ENCODE measurements around the gene RER1.

The RER1 gene

DNA sequence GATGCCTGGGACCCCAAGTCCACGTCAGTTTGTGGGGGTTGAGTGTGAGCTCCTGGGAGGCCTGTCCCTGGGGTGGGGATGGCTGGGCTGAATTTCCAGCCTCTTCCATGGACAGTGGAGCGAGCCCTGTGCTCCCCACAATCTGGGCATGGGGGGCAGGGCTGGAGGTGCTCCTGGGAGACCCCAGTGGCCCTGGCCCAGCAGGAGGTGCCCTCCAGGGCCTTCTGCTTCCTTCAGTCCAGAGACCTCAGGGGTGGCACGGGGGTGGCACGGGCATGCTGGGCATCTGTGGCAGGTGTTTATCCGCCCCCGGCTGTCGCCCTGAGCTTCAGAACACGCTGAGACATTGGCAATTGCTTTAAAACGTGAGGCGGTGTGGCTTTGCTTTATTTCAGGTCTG is 41.1 kb upstream of the RER1 start:
- CTCF ChIA-PET, result no interaction called here
- POLR2A ChIA-PET, result no interaction called here
- TF ChIP-seq, protein P1, sequence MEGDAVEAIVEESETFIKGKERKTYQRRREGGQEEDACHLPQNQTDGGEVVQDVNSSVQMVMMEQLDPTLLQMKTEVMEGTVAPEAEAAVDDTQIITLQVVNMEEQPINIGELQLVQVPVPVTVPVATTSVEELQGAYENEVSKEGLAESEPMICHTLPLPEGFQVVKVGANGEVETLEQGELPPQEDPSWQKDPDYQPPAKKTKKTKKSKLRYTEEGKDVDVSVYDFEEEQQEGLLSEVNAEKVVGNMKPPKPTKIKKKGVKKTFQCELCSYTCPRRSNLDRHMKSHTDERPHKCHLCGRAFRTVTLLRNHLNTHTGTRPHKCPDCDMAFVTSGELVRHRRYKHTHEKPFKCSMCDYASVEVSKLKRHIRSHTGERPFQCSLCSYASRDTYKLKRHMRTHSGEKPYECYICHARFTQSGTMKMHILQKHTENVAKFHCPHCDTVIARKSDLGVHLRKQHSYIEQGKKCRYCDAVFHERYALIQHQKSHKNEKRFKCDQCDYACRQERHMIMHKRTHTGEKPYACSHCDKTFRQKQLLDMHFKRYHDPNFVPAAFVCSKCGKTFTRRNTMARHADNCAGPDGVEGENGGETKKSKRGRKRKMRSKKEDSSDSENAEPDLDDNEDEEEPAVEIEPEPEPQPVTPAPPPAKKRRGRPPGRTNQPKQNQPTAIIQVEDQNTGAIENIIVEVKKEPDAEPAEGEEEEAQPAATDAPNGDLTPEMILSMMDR (IDR thresholded peaks at IDR 0.05; ENCODE audit: control extremely low read depth, extremely low read depth, low read depth, missing control alignments), result no peak

DNA sequence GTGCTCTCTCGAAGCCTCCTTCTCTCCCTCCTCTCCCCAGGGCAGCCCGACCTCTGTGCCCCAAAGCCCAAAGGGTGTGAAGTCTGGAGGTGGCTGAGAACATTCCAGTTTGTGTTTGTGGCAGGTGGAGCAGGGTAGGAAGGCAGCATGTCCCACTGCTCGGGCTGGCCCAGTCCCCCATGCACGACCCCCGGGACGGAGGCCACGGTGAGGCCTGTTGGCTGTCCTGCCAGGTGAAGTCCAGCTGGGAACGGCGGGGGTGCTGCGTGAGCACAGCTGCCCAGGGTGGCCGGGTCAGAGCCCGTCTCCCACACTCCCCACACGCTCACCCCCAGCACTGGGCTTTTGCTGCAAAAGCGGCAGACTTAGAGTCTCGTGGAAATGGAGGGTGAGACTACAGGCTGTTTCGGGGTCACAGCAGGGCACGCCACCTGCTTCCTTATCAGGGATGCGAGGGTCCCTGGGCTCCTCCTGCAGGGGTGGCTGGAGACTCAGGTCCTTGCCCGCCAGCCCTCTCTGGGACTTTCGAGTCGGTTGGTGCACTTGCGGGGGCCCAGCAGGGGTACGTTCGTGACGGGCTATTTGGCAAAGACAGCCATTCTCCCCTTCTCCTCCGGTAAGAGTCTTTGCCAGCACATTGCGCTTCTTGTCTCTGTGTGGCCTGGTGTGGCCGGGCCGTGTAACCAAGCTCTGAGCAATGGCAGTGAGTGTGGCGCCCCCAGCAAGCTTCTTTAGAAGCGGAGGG is 40.6 kb upstream of the RER1 start:
- no peak for DNase-seq (ENCODE audit: extremely low spot score)
- POLR2A ChIA-PET, result no interaction called here
- TF ChIP-seq, protein P1 (IDR thresholded peaks at IDR 0.05; ENCODE audit: control extremely low read depth, extremely low read depth, low read depth, missing control alignments), result no peak

More for the DNA sequence above, 41.1 kb upstream of the RER1 start:
- DNase-seq (ENCODE audit: extremely low spot score), result no peak

DNA sequence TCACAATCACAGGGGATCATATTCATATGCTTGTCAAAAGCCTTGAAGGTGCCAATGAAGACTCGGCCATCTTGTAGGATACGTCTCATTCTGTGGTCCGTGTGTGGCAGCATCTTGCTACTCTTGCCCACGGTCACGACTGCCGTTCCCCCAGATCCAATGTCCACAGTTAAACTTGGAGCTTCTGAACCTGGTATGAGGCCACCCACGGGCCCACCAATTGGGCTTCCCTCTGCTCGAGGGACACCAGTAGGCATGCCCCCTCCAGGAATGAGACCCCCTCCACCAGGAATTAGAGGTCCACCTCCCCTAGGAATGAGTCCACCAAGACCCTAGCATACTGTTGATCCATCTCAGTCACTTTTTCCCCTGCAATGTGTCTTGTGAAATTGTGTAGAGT is 39.9 kb upstream of the RER1 start:
- CTCF ChIA-PET, result no interaction called here
- TF ChIP-seq, protein P1 (IDR thresholded peaks at IDR 0.05; ENCODE audit: control extremely low read depth, extremely low read depth, low read depth, missing control alignments), result no peak
- DNase-seq (ENCODE audit: extremely low spot score), result no peak
- POLR2A ChIA-PET, result no interaction called here

More for the DNA sequence above, 40.6 kb upstream of the RER1 start:
- CTCF ChIA-PET, result no interaction called here

DNA sequence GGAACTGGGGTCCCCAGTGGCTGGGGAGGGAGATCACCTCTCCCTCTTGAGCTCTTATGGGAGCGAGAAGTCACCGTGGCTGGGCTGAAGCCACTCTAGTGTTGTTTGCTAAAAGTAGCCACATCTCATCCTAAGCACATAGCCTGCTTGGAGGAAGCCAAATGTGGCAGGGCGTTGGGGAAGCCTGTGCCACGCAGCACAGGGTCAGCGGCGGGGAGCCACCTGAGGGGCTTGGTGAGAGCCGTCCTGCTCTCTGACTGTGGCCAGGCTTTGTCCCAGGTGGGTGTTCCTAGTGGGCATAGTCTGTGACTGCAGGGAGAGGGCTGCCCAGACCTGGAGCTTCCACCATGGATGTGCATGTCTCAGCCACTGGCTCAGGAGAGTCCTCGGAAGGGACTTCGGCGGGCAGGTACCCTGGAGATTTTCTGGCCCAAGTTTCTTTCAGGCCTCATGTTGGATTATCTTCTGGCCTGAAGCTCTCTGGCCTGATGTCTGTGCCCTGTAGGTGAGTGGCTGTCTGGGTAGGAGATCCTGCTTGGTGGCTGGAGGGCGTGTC is 39.2 kb upstream of the RER1 start:
- DNase-seq (ENCODE audit: extremely low spot score), result no peak
- ChIA-PET POLR2A (no interaction called here), CTCF (no interaction called here)
- TF ChIP-seq, protein P1 (IDR thresholded peaks at IDR 0.05; ENCODE audit: control extremely low read depth, extremely low read depth, low read depth, missing control alignments), result no peak

DNA sequence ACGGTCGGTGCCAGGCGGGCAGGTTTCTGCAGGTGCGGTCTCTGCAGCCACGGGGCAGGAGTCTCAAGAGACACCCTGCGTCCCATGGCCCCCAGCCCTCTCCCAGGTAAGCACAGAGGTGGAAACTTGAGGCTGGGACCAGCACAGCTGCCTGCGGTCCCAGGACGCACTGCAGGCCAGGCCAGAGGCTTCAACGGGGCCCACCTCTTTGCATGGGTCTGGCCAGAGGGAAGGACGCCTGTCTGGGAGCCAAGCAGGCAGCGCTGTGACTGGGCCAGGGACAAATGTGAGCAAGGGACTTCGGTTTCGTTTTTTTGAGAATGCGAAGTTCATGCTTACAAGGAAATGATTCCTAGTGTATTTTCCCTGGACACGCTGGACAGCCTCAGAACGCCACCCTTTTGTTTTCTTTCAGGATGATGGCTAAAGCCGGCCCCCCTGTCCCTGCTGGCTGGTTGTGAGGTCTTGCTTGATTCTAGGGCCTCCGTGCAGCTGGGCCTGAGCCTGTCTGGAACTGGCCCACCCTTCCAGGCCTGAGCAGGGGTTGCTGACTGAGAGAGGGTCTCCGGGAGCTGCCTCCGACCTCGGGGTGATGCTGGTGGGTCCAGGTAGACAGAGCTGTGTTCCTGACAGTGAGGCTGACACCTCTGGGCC is 38.6 kb upstream of the RER1 start:
- ChIA-PET POLR2A (interaction anchor here (0.6 kb wide), 1 partner anchor 159 kb away, joined by 6 read pairs; no protein-coding TSS in a partner anchor), CTCF (no interaction called here)
- DNase-seq (ENCODE audit: extremely low spot score), result no peak
- TF ChIP-seq, protein P1 (IDR thresholded peaks at IDR 0.05; ENCODE audit: control extremely low read depth, extremely low read depth, low read depth, missing control alignments), result no peak

DNA sequence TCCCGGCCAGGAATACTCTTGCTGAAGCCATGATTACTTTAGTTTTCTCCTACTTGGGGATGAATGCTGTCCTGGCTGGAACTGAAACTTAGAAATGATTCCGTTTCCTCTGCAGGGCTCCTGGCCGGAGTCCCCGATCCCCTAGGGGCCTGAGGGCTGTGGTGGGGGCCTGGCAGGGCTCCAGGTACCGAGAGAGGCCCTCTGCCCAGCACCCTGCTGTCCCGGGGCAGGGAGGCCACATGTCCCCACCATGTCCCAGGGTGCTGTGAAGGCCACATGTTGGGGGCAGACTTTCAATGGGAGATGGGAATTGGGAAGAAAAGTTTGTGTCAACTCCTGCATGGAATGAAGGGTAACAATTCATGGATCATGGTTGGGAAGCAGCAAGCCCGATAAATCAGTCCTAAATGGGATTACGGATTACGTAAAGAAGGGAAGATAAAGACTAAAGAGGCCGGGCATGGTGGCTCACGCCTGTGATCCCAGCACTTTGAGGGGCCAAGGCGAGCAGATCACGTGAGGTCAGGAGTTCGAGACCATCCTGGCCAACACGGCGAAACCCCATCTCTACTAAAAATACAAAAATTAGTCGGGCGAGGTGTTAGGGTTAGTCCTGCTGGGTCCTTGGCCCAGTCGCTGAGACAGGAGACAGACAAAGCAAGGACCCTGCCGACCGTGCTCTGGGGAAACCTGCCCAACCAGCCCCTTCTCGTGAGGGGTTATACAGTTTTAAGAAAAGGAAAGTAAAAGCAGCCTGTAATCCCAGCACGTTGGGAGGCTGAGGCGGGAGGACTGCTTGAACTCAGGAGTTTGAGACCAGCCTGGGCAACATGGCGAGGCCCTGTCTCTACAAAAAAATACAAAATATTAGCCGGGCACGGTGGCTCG is 37.8 kb upstream of the RER1 start:
- TF ChIP-seq, protein P1 (IDR thresholded peaks at IDR 0.05; ENCODE audit: control extremely low read depth, extremely low read depth, low read depth, missing control alignments), result no peak
- no peak for DNase-seq (ENCODE audit: extremely low spot score)
- CTCF ChIA-PET, result interaction anchor here (1.7 kb wide), 1 partner anchor 159 kb away, joined by 3 read pairs; no protein-coding TSS in a partner anchor
- POLR2A ChIA-PET, result interaction anchor here (0.6 kb wide), 1 partner anchor 160 kb away, joined by 6 read pairs; no protein-coding TSS in a partner anchor

Measured in GM10248 (cell line).